Tibial nerve (tissue), 4 donors: ENCODE measurements around the gene COPB2. TPM values are rescaled to one million over a fixed set of nuclear protein-coding genes. Genes with fewer than 3 reads are reported as not detected.
"Not testable (repeated sequence)": the region's sequence is repeated elsewhere in the genome, so short reads cannot be mapped to it uniquely, and the experiment has no call there.

Source experiments
- DNase-seq, 2 donors: peaks; one replicate each; pipeline ENCODE4 v3.0.0-alpha.2; 2019; ENCODE audit warnings: low spot score in 2 of 2
- H3K27ac ChIP-seq, 4 donors: fragments of 200-600 bp; sonication (generic) in 3 of 4; one replicate each; pipeline ENCODE4 v1.5.1; 2017 to 2019; ENCODE audit warnings: mild to moderate bottlenecking in 1 of 4
- H3K27me3 ChIP-seq, 2 donors: fragments of 200-600 bp; sonication (generic) in 1 of 2; one replicate each; pipeline versions ENCODE4 v1.5.1 to v1.6.0; 2017 to 2019
- H3K36me3 ChIP-seq, 3 donors: fragments of 200-600 bp; sonication (generic); one replicate each; pipeline ENCODE4 v1.5.1; 2018 to 2019
- H3K4me1 ChIP-seq, 4 donors: fragments of 200-600 bp; sonication (generic) in 3 of 4; one replicate each; pipeline ENCODE4 v1.5.1; 2017 to 2019
- H3K4me3 ChIP-seq, 4 donors: fragments of 200-600 bp; sonication (generic) in 3 of 4; one replicate each; pipeline ENCODE4 v1.5.1; 2017 to 2019; ENCODE audit warnings: mild to moderate bottlenecking in 1 of 4, moderate library complexity in 1 of 4
- H3K9me3 ChIP-seq, 4 donors: fragments of 200-600 bp; sonication (generic) in 3 of 4; one replicate each; pipeline ENCODE4 v1.5.1; 2017 to 2019
- CTCF ChIP-seq, 5 experiments: fragments of 200-600 bp in 3 of 5; fragments of 450-650 bp in 2 of 5; sonication (generic) in 3 of 5; IDR thresholded peaks; one replicate each; pipeline ENCODE4 v1.5.1; 2016 to 2019; ENCODE audit warnings: antibody characterized with exemption in 5 of 5, mild to moderate bottlenecking in 3 of 5, moderate library complexity in 2 of 5
- EP300 ChIP-seq, 2 donors: sonication (generic); formaldehyde crosslinking; IDR thresholded peaks; one replicate each; pipeline ENCODE4 v1.6.1; 2017; ENCODE audit warnings: antibody characterized with exemption in 2 of 2, mild to moderate bottlenecking in 1 of 2
- POLR2A ChIP-seq, 2 donors: fragments of 450-650 bp; IDR thresholded peaks; one replicate each; pipeline ENCODE4 v1.6.1; 2017; ENCODE audit warnings: antibody characterized with exemption in 2 of 2, mild to moderate bottlenecking in 2 of 2, moderate library complexity in 2 of 2
- WGBS, 2 donors: methylation state at CpG; one replicate each; pipeline ENCODE4 v1.1.5; 2018; 5-methylcytosine and 5-hydroxymethylcytosine counted together
- total RNA-seq, 4 donors: library from RNA; depleted of rRNA; stranded (reverse); fragments of >200 nt; gene quantifications; one replicate each; pipeline ENCODE4 v1.1.0, GENCODE V29; 2016

The COPB2 gene
- total RNA-seq, 4 donors from 2014 or later: 59.1 to 72.4 (median 66.0) TPM

GRCh38 chr3:139418144-139418543 lies 28.7 kb upstream of the COPB2 start:
- Histone ChIP-seq H3K9me3 (peaks cover 0 to 44% (median 10%) of the 10 kb centered on the region in 4 donors), H3K36me3 (peaks cover 0 to 32% (median 0%) of the 10 kb centered on the region in 3 donors), H3K4me1 (no peaks in the 10 kb centered on the region), H3K27me3 (no peaks in the 10 kb centered on the region), H3K27ac (no peak overlapping the region), H3K4me3 (no peak overlapping the region)
- TF ChIP-seq EP300 (IDR thresholded peaks at IDR 0.05) (no peak), CTCF (IDR thresholded peaks at IDR 0.05) (no peak), POLR2A (IDR thresholded peaks at IDR 0.05) (no peak)
- WGBS, 2 donors: 92 to 96% methylated on average over 2 of the region's 2 CpGs
- DNase-seq: no peak

GRCh38 chr3:139416275-139416674 lies 26.8 kb upstream of the COPB2 start:
- no peak overlapping the region for H3K4me3 ChIP-seq
- peaks cover 0 to 28% (median 0%) of the 10 kb centered on the region in 3 donors for H3K36me3 ChIP-seq
- 96 to 100% methylated on average over 1 of the region's 1 CpG for WGBS, 2 donors
- no peak overlapping the region for H3K27ac ChIP-seq
- peaks cover 0 to 63% (median 15%) of the 10 kb centered on the region in 4 donors for H3K9me3 ChIP-seq
- TF ChIP-seq EP300 (IDR thresholded peaks at IDR 0.05): no peak
- no peak for TF ChIP-seq CTCF (IDR thresholded peaks at IDR 0.05)
- no peak for TF ChIP-seq POLR2A (IDR thresholded peaks at IDR 0.05)
- H3K4me1 ChIP-seq: no peaks in the 10 kb centered on the region
- no peaks in the 10 kb centered on the region for H3K27me3 ChIP-seq
- DNase-seq: no peak

- no peaks in the 10 kb centered on the region for H3K4me1 ChIP-seq
- no peaks in the 10 kb centered on the region for H3K27me3 ChIP-seq
- H3K27ac ChIP-seq: no peak overlapping the region
- 82 to 84% methylated on average over 2 of the region's 2 CpGs for WGBS, 2 donors
- DNase-seq: no peak
- peaks cover 0 to 26% (median 0%) of the 10 kb centered on the region in 3 donors for H3K36me3 ChIP-seq
- no peak overlapping the region for H3K4me3 ChIP-seq
- peaks cover 0 to 75% (median 18%) of the 10 kb centered on the region in 4 donors for H3K9me3 ChIP-seq
- TF ChIP-seq POLR2A (IDR thresholded peaks at IDR 0.05): no peak
- TF ChIP-seq EP300 (IDR thresholded peaks at IDR 0.05): no peak
- no peak for TF ChIP-seq CTCF (IDR thresholded peaks at IDR 0.05)
Measured at GRCh38 chr3:139414608-139415224, 25.3 kb upstream of the COPB2 start.

- Histone ChIP-seq H3K9me3 (peaks cover 0 to 90% (median 22%) of the 10 kb centered on the region in 4 donors), H3K36me3 (peaks cover 0 to 13% (median 0%) of the 10 kb centered on the region in 3 donors)
- not testable (repeated sequence) for DNase-seq, H3K4me1 ChIP-seq, H3K27ac ChIP-seq, H3K27me3 ChIP-seq, H3K4me3 ChIP-seq
Measured at GRCh38 chr3:139412891-139413290, 23.4 kb upstream of the COPB2 start.

GRCh38 chr3:139401155-139401554 lies 11.7 kb upstream of the COPB2 start:
- DNase-seq, H3K4me3 ChIP-seq, H3K4me1 ChIP-seq, H3K27me3 ChIP-seq, H3K27ac ChIP-seq: not testable (repeated sequence)
- peaks cover 0 to 46% (median 13%) of the 10 kb centered on the region in 4 donors for H3K9me3 ChIP-seq
- 85% methylated on average over 2 of the region's 2 CpGs for WGBS, 2 donors
- peaks cover 0 to 11% (median 0%) of the 10 kb centered on the region in 3 donors for H3K36me3 ChIP-seq

GRCh38 chr3:139396707-139397106 lies 7.3 kb upstream of the COPB2 start:
- 85 to 90% methylated on average over 3 of the region's 3 CpGs for WGBS, 2 donors
- no peak for TF ChIP-seq POLR2A (IDR thresholded peaks at IDR 0.05)
- no peak for TF ChIP-seq CTCF (IDR thresholded peaks at IDR 0.05)
- no peak for TF ChIP-seq EP300 (IDR thresholded peaks at IDR 0.05)
- peaks cover 0 to 8% (median 0%) of the 10 kb centered on the region in 4 donors for H3K4me1 ChIP-seq
- peaks cover 0 to 9% (median under 1%) of the 10 kb centered on the region in 4 donors for H3K9me3 ChIP-seq
- H3K4me3 ChIP-seq: no peak overlapping the region
- H3K27me3 ChIP-seq: no peaks in the 10 kb centered on the region
- H3K27ac ChIP-seq: no peak overlapping the region
- no peaks in the 10 kb centered on the region for H3K36me3 ChIP-seq
- no peak for DNase-seq
